ENCODE measurements around the gene MBD1.

DNA sequence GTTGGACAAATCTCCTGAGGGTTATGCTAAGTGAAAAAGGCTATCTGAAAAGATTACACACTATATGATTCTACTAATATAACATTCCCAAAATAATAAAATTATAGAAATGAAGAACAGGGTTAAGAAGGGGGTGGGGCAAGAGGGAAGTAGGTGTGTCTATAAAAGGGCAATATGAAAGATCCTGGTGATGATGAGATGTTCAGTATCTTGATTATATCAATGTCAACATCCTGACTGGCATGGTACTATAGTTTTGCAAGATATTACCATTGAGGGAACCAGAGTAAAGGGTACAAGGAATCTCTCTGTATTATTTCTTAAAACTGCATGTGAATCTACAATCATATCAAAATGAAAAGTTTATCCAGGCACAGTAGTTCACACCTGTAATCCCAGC, 31.7 kb downstream of the MBD1 start:
- TF ChIP-seq EZH2 (IDR thresholded peaks at IDR 0.05; ENCODE audit: borderline replicate concordance, low read depth, low read length, poor library complexity, severe bottlenecking) (no peak), CTCF (conservative IDR thresholded peaks at IDR 0.05; ENCODE audit: low read depth, low read length) (no peak)

Measured in A673 (cell line).